ENCODE data around the gene DNAAF8. TPM values are rescaled to one million over a fixed set of nuclear protein-coding genes. Genes with fewer than 3 reads are reported as not detected.

The DNAAF8 gene
- total RNA-seq, 4 donors from 2014 or later: 0.44 to 1.2 (median 0.91) TPM

DNA sequence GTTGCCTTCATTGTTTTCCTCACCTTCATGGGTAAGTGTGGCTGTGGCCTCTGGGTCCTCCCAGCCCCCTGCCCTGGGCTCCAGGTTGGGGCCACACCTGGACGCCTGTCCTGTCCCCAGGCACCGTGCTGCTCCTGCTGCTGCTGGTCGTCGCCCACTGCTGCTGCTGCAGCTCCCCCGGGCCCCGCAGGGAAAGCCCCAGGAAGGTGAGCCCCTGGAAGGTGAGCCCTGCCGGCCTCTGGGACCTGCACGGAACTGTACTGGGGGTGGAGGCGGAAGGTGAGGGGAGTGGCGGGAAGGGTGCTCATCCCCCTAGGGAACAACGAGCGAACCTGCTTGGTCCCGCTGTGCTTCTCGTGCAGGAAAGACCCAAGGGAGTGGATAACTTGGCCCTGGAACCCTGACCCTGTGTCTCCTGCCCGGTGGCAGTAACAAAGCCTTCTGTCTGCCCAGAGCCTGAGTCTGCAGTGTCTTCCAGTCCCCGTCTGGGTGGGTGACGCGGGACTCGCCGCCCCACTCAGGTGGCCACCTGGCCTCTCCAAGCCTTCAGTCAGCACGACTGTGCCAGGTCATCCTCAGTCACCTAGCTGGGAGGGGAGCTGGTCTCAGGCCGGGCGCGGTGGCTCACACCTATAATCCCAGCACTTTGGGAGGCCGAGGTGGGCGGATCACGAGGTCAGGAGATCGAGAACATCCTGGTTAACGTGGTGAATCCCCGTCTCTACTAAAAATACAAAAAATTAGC, 61.7 kb downstream of the DNAAF8 start:
- Histone ChIP-seq H3K27ac (no peak overlapping the region), H3K36me3 (peaks cover 0 to 8% of the 10 kb centered on the region in 2 donors), H3K4me1 (peaks cover 0 to 8% of the 10 kb centered on the region in 2 donors), H3K4me3 (no peak overlapping the region), H3K27me3 (no peaks in the 10 kb centered on the region), H3K9me3 (no peaks in the 10 kb centered on the region)
- intact Hi-C loops (cut with DNase I; ENCODE audit: low total_unique reads): no loop called here
- in situ Hi-C loops (cut with MboI; ENCODE audit: low sequenced_read_pairs in 4 of 4): no loop called here
- DNase-seq: no peak
- no peak for ATAC-seq
- TF ChIP-seq POLR2A (IDR thresholded peaks at IDR 0.05) (no peak), CTCF (IDR thresholded peaks at IDR 0.05 in 4 of 5, conservative IDR thresholded peaks at IDR 0.05 in 1 of 5) (no peak)

- Histone ChIP-seq H3K4me1 (peaks cover 8 to 10% of the 10 kb centered on the region in 2 donors), H3K27me3 (no peaks in the 10 kb centered on the region), H3K4me3 (no peak overlapping the region), H3K36me3 (peaks cover 0 to 8% of the 10 kb centered on the region in 2 donors), H3K27ac (no peak overlapping the region), H3K9me3 (no peaks in the 10 kb centered on the region)
- DNase-seq (no peak), ATAC-seq (no peak)
- in situ Hi-C loops (cut with MboI; ENCODE audit: low sequenced_read_pairs in 4 of 4): no loop called here
- intact Hi-C loops (cut with DNase I; ENCODE audit: low total_unique reads): no loop called here
- TF ChIP-seq POLR2A (IDR thresholded peaks at IDR 0.05) (no peak), CTCF (IDR thresholded peaks at IDR 0.05 in 4 of 5, conservative IDR thresholded peaks at IDR 0.05 in 1 of 5) (no peak)
These were observed 62.9 kb downstream of the DNAAF8 start for GRCh38 chr16:4796982-4797804.

- H3K27ac ChIP-seq: no peak overlapping the region
- intact Hi-C loops (cut with DNase I; ENCODE audit: low total_unique reads) (no loop called here), in situ Hi-C loops (cut with MboI; ENCODE audit: low sequenced_read_pairs in 4 of 4) (no loop called here)
- no peak for DNase-seq
- TF ChIP-seq CTCF (IDR thresholded peaks at IDR 0.05 in 4 of 5, conservative IDR thresholded peaks at IDR 0.05 in 1 of 5): no peak
- H3K9me3 ChIP-seq: no peaks in the 10 kb centered on the region
- ATAC-seq: no peak
- H3K27me3 ChIP-seq: no peaks in the 10 kb centered on the region
- H3K4me1 ChIP-seq: peaks cover 8 to 10% of the 10 kb centered on the region in 2 donors
- H3K36me3 ChIP-seq: peaks cover 0 to 8% of the 10 kb centered on the region in 2 donors
- H3K4me3 ChIP-seq: no peak overlapping the region
These were observed 63.5 kb downstream of the DNAAF8 start for GRCh38 chr16:4797805-4798252.

DNA sequence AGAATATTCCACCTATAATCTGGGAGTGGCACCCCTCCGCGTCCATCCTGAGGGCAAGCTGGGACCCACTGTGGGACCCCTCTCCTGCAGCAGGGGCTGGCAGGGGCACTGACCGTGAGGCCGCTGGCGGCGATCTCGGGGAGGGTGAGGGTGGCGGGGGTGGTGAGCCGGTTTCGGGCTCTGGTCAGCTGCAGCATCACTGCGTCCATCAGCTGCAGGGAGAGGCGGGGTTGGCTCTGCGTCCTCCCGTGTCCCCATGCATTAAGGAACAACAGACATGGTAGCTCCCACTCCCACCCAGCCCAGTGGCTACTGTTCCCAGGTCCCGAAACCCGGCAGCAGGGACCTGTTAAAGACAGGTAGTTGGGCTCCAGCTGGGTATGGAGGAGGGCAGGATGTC, 64.1 kb downstream of the DNAAF8 start:
- Histone ChIP-seq H3K27me3 (no peaks in the 10 kb centered on the region), H3K27ac (no peak overlapping the region), H3K4me3 (no peak overlapping the region), H3K4me1 (peaks cover 11 to 15% of the 10 kb centered on the region in 2 donors), H3K9me3 (no peaks in the 10 kb centered on the region), H3K36me3 (peaks cover 0 to 8% of the 10 kb centered on the region in 2 donors)
- intact Hi-C loops (cut with DNase I; ENCODE audit: low total_unique reads): no loop called here
- in situ Hi-C loops (cut with MboI; ENCODE audit: low sequenced_read_pairs in 4 of 4): no loop called here
- TF ChIP-seq CTCF (IDR thresholded peaks at IDR 0.05 in 4 of 5, conservative IDR thresholded peaks at IDR 0.05 in 1 of 5): no peak
- TF ChIP-seq POLR2A (IDR thresholded peaks at IDR 0.05): no peak
- no peak for DNase-seq
- ATAC-seq: no peak

Other genes starting within 250 kb of the DNAAF8 start
- 10 to 100 TPM; 23.8 to 34.2 (median 25.4) TPM for gene CDIP1, start 195.8 kb upstream of the DNAAF8 start, total RNA-seq
- gene C16orf96, start 178.2 kb upstream of the DNAAF8 start, total RNA-seq: under 1 TPM in 2 of 4 donors, not detected in 2; 0.15 to 0.59 TPM
- gene UBALD1, start 119.6 kb upstream of the DNAAF8 start, total RNA-seq: 10 to 100 TPM; 13.5 to 19.0 (median 15.4) TPM
- gene MGRN1, start 109.7 kb upstream of the DNAAF8 start, total RNA-seq: 10 to 100 TPM; 33.8 to 62.9 (median 55.0) TPM
- 10 to 100 TPM in 1 of 4 donors, 1 to 10 TPM in 3; 7.4 to 10.2 (median 8.8) TPM for gene NUDT16L1, start 41.0 kb upstream of the DNAAF8 start, total RNA-seq
- gene ANKS3, start 266 bp upstream of the DNAAF8 start, total RNA-seq: 10 to 100 TPM in 1 of 4 donors, 1 to 10 TPM in 3; 6.7 to 16.6 (median 9.0) TPM
- 1 to 10 TPM; 6.3 to 7.3 (median 6.9) TPM for gene ZNF500, start 32.6 kb downstream of the DNAAF8 start, total RNA-seq
- gene SEPTIN12, start 53.8 kb downstream of the DNAAF8 start, total RNA-seq: not detected
- gene SMIM22, start 60.8 kb downstream of the DNAAF8 start, total RNA-seq: not detected
- 10 to 100 TPM; 11.6 to 31.1 (median 26.0) TPM for gene ROGDI, start 68.1 kb downstream of the DNAAF8 start, total RNA-seq
- 10 to 100 TPM; 39.4 to 56.7 (median 53.0) TPM for gene GLYR1, start 112.8 kb downstream of the DNAAF8 start, total RNA-seq
- 10 to 100 TPM; 25.3 to 33.4 (median 28.2) TPM for gene UBN1, start 112.9 kb downstream of the DNAAF8 start, total RNA-seq
- gene PPL, start 202.6 kb downstream of the DNAAF8 start, total RNA-seq: 10 to 100 TPM; 12.8 to 23.1 (median 18.3) TPM
- 1 to 10 TPM in 3 of 4 donors, under 1 TPM in 1; 0.85 to 5.8 (median 1.5) TPM for gene SEC14L5, start 223.8 kb downstream of the DNAAF8 start, total RNA-seq

All from gastrocnemius medialis (tissue), 4 donors.